ENCODE data around the gene F2R. TPM values are rescaled to one million over a fixed set of nuclear protein-coding genes. Genes with fewer than 3 reads are reported as not detected.
A peak's percentile ranks its signal among the peaks of the same experiment; 100 is the strongest.

The F2R gene
- total and polyA plus RNA-seq, 10 donors: 4.7 to 128 (median 70.8) TPM

DNA sequence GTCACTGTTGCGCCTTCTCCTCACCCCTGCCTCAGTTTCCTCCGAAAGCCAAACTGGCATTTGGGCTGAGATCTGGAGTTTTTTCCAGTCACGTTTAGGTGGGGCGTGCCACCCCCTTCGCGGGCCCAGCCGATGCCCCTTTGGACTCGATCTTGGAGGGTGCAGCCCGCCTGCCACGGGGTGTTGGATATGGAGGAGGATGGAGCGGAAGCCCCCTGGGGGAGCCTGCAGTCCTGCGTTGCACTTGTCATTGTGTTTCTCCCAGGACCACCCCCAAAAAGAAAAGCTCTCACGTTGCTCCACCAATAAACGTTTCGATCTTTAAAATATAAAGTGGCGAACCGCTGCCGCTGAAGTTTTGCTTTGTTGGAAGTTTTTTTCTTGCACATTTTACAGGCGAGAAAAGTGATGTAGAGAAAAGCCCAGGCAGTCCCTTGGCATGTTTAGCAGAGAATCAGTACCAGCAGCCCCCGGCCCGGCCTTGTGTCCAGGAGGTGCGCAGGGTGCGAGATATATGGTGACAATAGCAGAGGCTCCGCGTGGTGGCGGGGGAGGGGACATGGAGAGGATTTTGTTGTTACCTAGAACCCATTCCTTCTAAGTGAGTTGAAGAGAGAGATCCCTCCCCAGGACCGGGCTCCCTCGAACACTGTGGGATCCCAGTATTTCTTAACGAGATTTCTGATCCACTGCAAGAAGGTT lies 681 bp downstream of the F2R start:
- no peak for TF ChIP-seq POLR2A (IDR thresholded peaks at IDR 0.05)
- TF ChIP-seq POLR2AphosphoS5 (IDR thresholded peaks at IDR 0.05): no peak
- TF ChIP-seq, protein P1, sequence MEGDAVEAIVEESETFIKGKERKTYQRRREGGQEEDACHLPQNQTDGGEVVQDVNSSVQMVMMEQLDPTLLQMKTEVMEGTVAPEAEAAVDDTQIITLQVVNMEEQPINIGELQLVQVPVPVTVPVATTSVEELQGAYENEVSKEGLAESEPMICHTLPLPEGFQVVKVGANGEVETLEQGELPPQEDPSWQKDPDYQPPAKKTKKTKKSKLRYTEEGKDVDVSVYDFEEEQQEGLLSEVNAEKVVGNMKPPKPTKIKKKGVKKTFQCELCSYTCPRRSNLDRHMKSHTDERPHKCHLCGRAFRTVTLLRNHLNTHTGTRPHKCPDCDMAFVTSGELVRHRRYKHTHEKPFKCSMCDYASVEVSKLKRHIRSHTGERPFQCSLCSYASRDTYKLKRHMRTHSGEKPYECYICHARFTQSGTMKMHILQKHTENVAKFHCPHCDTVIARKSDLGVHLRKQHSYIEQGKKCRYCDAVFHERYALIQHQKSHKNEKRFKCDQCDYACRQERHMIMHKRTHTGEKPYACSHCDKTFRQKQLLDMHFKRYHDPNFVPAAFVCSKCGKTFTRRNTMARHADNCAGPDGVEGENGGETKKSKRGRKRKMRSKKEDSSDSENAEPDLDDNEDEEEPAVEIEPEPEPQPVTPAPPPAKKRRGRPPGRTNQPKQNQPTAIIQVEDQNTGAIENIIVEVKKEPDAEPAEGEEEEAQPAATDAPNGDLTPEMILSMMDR (IDR thresholded peaks at IDR 0.05 in 8 of 11, conservative IDR thresholded peaks at IDR 0.05 in 3 of 11): peak in 1 of 11 experiments; percentile 2
- intact Hi-C loops (cut with DNase I; ENCODE audit: low total_unique reads): loop anchor here (5.0 to 10.0 kb wide), 2 partner anchors 56 to 112 kb away; no protein-coding TSS in a partner anchor
- no peaks in the 10 kb centered on the region for H3K36me3 ChIP-seq
- peaks cover 0 to 35% (median 10%) of the 10 kb centered on the region in 7 donors for H3K27me3 ChIP-seq (replicated peaks in 1 of 7)
- no peaks in the 10 kb centered on the region for H3K9me3 ChIP-seq
- H3K27ac ChIP-seq: peak overlapping the region; percentile 77 to 92 (median 89)
- 2 to 3% (median 3%) methylated on average over 29 of the region's 29 CpGs for WGBS, 5 donors
- peak; percentile 80 for DNase-seq
- peak overlapping the region; percentile 55 to 84 (median 72) for H3K4me3 ChIP-seq
- H3K4me1 ChIP-seq: peaks cover 21 to 77% (median 58%) of the 10 kb centered on the region in 6 donors

DNA sequence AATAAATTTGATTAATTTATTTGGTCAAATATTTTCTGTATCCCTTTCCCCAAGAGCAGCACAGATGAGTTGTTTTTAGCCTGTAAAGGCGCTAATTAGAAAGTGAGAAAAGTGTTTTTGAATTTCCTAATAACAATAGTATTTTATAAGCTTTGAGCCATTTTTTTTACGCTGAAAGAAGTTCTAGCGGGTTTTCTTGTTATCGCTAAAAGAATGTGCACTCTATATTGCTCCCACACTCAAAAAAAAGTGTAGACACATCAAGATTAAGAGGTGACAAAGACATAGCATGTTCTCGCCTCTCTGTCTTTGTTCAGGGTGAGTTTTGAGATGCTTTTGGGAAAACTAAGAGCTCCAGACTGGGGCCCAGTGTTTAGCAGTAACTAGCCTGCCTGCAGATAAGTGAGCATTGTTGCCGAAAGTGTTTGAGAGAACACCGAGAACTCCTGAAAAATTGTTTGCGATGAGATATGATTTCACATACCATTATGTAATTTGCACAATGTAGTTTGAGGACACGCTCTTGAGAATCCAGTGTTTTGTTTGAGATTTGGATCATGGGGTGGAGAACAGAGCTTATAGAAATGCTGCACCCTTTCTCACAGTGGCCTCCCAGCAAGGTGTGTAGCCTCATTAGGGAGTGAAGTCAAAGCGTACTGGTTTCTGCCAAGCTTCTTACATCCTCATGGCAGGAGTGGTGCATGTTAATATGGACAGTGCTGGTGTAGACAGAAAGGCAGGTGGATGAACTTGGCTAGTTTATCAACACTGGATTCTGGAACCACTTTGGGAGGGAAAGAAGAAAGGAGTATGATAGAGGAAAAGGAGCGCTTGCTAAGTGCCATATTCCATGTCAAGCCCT lies 1.5 kb downstream of the F2R start:
- intact Hi-C loops (cut with DNase I; ENCODE audit: low total_unique reads): loop anchor here (5.0 to 10.0 kb wide), 2 partner anchors 55 to 113 kb away; no protein-coding TSS in a partner anchor
- Histone ChIP-seq H3K4me3 (peak overlapping the region; percentile 55 to 84 (median 72)), H3K27ac (peak overlapping the region; percentile 77 to 92 (median 89)), H3K27me3 (replicated peaks in 1 of 7) (peaks cover 0 to 35% (median 10%) of the 10 kb centered on the region in 7 donors), H3K9me3 (no peaks in the 10 kb centered on the region), H3K4me1 (peaks cover 21 to 85% (median 65%) of the 10 kb centered on the region in 6 donors), H3K36me3 (no peaks in the 10 kb centered on the region)
- no peak for TF ChIP-seq POLR2AphosphoS5 (IDR thresholded peaks at IDR 0.05)
- TF ChIP-seq, protein P1 (IDR thresholded peaks at IDR 0.05 in 8 of 11, conservative IDR thresholded peaks at IDR 0.05 in 3 of 11): no peak
- TF ChIP-seq POLR2A (IDR thresholded peaks at IDR 0.05): no peak
- no peak for DNase-seq
- 51 to 66% (median 56%) methylated on average over 11 of the region's 11 CpGs for WGBS, 5 donors

DNA sequence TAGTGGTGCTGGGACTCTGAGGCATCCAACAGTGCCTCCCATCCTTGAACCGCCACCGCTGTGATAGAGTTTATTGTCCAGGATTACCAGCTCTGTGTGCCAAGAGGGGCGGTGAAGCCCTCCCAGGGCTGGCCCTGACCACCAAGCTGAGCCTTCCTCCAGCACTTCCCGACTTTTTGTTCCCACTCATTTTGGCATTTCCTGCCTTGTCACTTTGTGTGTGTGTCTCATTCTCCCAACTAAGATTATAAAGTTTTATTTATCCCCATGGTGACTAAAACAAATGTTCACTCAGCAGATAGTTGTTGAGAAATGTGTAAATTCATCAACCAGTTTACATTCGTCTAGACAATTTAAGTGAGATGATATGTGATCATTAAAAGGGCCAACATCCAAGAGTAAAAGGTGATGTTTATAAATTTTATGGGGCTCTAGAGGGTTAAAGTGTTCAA lies 2.5 kb downstream of the F2R start:
- Histone ChIP-seq H3K36me3 (no peaks in the 10 kb centered on the region), H3K4me1 (peaks cover 21 to 95% (median 69%) of the 10 kb centered on the region in 6 donors), H3K27me3 (replicated peaks in 1 of 7) (peaks cover 0 to 35% (median 10%) of the 10 kb centered on the region in 7 donors), H3K27ac (peak overlapping the region; percentile 40 to 92 (median 89)), H3K4me3 (peak overlapping the region in 7 of 8 donors; percentile 55 to 84 (median 73)), H3K9me3 (no peaks in the 10 kb centered on the region)
- intact Hi-C loops (cut with DNase I; ENCODE audit: low total_unique reads): loop anchor here (5.0 to 10.0 kb wide), 2 partner anchors 54 to 114 kb away; no protein-coding TSS in a partner anchor
- TF ChIP-seq POLR2A (IDR thresholded peaks at IDR 0.05): peak in 1 of 3 donors; percentile 83
- TF ChIP-seq POLR2AphosphoS5 (IDR thresholded peaks at IDR 0.05): peak in 2 of 3 donors; percentile 84 to 87
- TF ChIP-seq, protein P1 (IDR thresholded peaks at IDR 0.05 in 8 of 11, conservative IDR thresholded peaks at IDR 0.05 in 3 of 11): no peak
- 50 to 79% (median 71%) methylated on average over 5 of the region's 5 CpGs for WGBS, 5 donors
- peak; percentile 80 for DNase-seq
